HG03432 (cell line): ENCODE measurements around the gene PRKCB.
A peak's percentile ranks its signal among the peaks of the same experiment; 100 is the strongest.

Experiments used
- ATAC-seq: cut with Tn5 transposase; IDR thresholded peaks from one replicate; pipeline ENCODE4 v1.9.1; 2021; ENCODE audit warnings: mild to moderate bottlenecking, moderate library complexity; ENCODE audit not compliant: unreplicated experiment

The PRKCB gene

GRCh38 chr16:24036038-24036543 is 200.3 kb downstream of the PRKCB start:
- ATAC-seq, result no peak

GRCh38 chr16:24036614-24037013 is 200.8 kb downstream of the PRKCB start:
- no peak for ATAC-seq

- no peak for ATAC-seq
Observed at GRCh38 chr16:24037335-24037734, 201.6 kb downstream of the PRKCB start.

- ATAC-seq, result peak; percentile 67
Observed at GRCh38 chr16:24041834-24042631, 206.2 kb downstream of the PRKCB start.

- no peak for ATAC-seq
Observed at GRCh38 chr16:24044467-24044866, 208.7 kb downstream of the PRKCB start.

DNA sequence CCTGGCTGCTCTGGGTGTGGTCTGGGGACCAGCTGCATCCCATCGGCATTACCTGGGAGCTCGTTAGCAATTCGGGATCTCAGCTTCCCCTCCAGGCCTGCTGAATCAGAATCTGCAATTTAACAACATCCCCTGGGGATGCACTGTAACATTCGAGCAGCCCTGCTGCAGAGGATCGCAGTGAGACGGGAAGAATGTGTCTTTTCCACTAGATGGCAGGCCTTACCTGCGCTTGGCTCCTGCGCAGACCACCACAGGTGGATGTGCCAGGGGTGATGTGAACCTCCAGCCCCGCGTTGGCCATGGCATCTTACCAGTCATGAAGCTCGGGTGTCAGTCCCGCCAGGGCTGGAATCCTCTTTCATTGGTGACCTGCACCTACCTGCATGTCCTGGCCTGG is 209.9 kb downstream of the PRKCB start:
- no peak for ATAC-seq

GRCh38 chr16:24046442-24046841 is 210.7 kb downstream of the PRKCB start:
- no peak for ATAC-seq

GRCh38 chr16:24049113-24049512 is 213.3 kb downstream of the PRKCB start:
- ATAC-seq, result no peak

DNA sequence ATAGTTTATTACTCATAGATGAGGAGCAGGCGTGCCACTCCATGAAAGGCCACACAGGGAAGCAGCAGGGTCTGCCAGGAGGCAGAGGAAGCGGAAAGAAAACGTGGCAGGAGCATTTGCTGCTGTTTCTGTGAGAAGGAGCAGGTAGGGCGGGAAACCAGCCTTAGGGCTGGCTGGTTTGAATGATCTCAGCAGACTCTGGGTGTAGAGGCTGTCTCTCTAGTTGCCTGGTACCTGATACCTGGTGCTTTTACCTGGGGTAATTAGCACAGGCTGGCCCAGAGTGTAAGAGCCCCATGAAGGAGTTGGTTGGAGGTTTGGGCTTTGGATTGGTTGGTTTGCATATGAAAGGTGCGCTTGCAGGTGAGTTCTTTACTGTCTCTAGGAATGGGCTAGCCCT is 215.3 kb downstream of the PRKCB start:
- no peak for ATAC-seq

DNA sequence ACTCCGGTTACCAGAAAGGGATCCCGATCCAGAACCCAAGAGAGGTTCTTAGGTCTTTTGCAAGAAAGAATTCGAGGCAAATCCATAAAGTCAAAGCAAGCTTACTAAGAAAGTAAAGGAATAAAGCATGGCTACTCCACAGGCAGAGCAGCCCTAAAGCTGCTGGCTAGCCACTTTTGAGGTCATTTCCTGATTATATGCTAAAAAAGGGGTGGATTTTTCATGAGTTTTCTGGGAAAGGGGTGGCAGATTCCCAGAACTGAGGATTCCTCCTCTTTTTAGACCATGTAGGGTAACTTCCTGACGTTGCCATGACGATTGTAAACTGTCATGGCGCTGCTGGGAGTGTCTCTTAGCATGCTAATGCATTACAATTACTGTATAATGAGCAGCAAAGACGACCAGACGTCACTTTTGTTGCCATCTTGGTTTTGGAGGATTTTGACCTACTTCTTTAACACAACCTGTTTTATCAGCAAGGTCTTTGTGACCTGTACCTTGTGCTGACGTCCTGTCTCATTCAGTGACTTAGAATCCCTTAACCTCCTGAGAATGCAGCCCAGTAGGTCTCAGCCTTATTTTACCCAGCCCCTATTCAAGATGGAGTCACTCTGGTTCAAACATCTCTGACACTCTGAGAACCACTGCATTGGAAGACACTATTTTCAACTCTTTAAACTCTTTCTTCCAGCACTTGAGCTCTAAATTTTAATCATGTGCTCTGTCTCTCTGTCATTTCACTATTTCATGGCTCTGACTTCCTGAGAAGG is 216.7 kb downstream of the PRKCB start:
- ATAC-seq, result no peak

DNA sequence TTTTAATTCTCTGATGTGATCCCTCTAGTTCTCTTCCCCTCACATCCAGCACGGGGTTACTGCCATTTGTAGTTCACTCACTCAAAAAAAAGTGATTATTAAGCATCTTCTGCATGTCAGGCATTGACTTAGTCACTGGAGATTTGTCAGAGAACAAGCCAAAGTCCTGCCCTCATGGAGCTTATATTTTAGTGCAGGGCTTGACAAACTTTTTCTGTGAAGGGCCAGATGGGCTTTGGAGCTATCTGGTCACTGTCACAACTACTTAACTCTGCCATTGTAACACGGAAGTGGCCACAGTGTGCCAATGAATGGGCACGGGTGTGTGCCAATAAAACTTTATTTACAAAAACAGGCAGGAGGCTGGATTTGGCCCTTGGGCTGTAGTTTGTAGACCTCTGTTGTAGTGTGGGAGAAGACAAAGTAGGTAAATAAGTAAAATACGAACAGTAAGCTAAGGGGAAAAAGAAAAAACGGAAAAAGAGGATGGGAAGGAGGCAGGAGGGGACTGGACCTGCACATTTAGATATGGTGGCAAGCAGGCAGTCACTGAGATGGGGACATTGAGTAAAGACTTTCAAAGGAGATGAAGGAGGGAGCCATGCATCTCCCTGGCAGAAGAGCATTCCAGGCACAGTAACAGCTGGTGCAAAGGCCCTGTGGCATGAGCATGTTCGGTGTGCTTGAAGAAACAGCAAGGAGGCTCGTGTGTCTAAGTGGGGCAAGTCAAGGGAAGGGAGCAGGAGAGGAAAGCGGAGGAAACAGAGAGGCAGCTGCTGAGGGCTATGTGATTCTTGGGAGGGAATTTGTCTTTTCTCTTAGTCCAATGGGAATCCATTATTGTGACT is 217.5 kb downstream of the PRKCB start:
- no peak for ATAC-seq

GRCh38 chr16:24054741-24055491 is 219.1 kb downstream of the PRKCB start:
- no peak for ATAC-seq

GRCh38 chr16:24062270-24062817 is 226.6 kb downstream of the PRKCB start:
- ATAC-seq, result no peak

GRCh38 chr16:24069036-24069590 is 233.3 kb downstream of the PRKCB start:
- no peak for ATAC-seq

DNA sequence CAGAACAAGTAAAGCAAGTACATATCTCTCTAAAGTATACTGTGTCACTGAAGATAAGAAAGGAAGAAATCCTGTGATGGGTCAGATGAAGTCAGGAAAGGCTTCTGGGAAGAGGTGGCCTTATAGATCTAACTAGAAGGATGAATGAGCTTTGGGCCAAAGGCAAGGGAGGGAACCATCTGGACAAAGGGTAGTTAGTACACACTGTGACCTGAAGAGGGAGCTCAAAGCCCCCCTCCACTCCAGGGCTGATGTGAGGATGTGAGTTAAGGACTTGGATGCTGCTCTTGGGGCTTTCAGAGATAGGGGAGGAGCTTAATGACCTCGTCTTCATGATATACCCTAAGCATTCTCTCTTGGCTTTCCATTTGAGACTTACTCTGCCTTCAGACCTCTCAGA is 235.1 kb downstream of the PRKCB start:
- ATAC-seq, result peak; percentile 64

GRCh38 chr16:24071666-24072360 is 236.0 kb downstream of the PRKCB start:
- ATAC-seq, result no peak

GRCh38 chr16:24073321-24073720 is 237.5 kb downstream of the PRKCB start:
- no peak for ATAC-seq

DNA sequence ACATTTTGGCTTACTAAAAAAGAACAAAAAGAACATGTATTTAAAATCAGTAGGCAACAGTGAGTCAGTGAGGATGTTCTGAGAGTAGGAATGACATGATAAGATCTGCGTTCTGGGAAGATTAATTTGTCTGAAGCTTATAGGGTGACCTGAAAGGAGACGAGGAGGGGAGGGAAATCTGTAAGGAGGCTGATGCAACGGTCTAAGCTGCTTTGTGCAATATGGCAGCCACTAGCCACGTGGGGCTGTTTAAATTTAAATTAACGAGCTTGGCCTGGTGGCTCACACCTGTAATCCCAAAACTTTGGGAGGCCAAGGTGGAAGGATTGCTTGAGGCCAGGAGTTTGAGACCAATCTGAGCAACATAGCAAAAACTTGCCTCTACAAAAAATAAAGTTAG is 238.8 kb downstream of the PRKCB start:
- no peak for ATAC-seq

DNA sequence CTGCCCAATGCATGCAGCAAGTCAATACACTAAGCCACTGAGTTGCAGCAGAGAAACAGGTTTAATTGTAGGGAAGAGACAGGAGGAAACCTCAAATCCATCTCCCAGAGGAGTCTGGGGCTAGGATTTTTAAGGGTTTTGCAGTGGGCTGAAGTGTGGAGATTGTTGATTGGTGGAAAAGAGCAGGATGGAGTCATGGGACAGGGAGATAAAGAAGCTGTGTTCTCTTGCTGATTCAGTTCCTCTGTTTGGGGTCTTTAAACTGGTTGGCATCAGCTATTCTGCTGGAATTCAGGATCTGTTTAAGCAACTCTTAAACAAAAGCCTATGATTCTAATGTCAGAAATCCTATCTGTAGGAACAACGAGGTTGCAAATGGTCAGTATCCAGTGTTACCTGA is 239.5 kb downstream of the PRKCB start:
- no peak for ATAC-seq
